ENCODE data around the gene MED26.

DNA sequence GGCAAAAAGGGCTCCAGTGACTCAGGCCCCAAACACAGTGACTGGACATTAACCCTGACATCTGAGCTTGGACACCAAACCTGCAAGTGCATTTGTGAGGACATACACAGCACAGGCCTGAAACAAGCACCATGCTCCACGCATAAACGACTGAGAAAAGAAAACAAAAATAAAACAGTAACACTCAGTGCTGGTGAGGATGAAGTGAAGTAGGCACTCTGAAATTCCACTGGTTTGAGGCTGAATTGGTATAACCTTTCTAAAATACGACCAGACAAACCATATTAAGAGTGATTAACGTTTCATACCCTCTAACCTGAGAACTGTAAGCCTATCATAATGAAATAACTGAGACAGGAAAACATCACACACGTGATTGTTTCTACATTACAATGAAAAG lies 61.3 kb downstream of the MED26 start:
- TF ChIP-seq EZH2 (IDR thresholded peaks at IDR 0.05; ENCODE audit: insufficient read depth, poor library complexity, severe bottlenecking) (no peak), EZH2phosphoT487 (IDR thresholded peaks at IDR 0.05; ENCODE audit: insufficient read depth, low read depth) (no peak)

Data from GM23248 (cell line).